Measurements from ENCODE around the gene PIF1.

- TF ChIP-seq CTCF (IDR thresholded peaks at IDR 0.05): no peak
- TF ChIP-seq ZFX (IDR thresholded peaks at IDR 0.05; ENCODE audit: borderline replicate concordance): no peak
Observed at GRCh38 chr15:64779630-64780029, 45.8 kb downstream of the PIF1 start.

Data from 22Rv1 (cell line).